GM12873 (cell line): ENCODE data around the gene ST3GAL3.

ENCODE experiments used
- CTCF ChIP-seq: IDR thresholded peaks from 2 replicates; pipeline ENCODE4 v1.5.1; 2012; ENCODE audit warnings: low read depth, mild to moderate bottlenecking, moderate library complexity, low read length, control low read depth; ENCODE audit not compliant: insufficient read depth; ENCODE audit errors: missing control alignments

Gene ST3GAL3

GRCh38 chr1:43856188-43856587 lies 148.9 kb downstream of the ST3GAL3 start:
- TF ChIP-seq CTCF, result no peak

- TF ChIP-seq CTCF, result no peak
Measured at GRCh38 chr1:43857163-43857562, 149.8 kb downstream of the ST3GAL3 start.

- no peak for TF ChIP-seq CTCF
Measured at GRCh38 chr1:43858324-43858723, 151.0 kb downstream of the ST3GAL3 start.

- TF ChIP-seq CTCF, result no peak
Measured at GRCh38 chr1:43861337-43861736, 154.0 kb downstream of the ST3GAL3 start.

- no peak for TF ChIP-seq CTCF
Measured at GRCh38 chr1:43861988-43862735, 154.8 kb downstream of the ST3GAL3 start.

GRCh38 chr1:43864111-43865045 lies 157.0 kb downstream of the ST3GAL3 start:
- TF ChIP-seq CTCF, result no peak

GRCh38 chr1:43866201-43866600 lies 158.9 kb downstream of the ST3GAL3 start:
- TF ChIP-seq CTCF, result no peak
